ENCODE results near the gene INPP4B. TPM values are rescaled to one million over a fixed set of nuclear protein-coding genes. Genes with fewer than 3 reads are reported as not detected.

The INPP4B gene
- total RNA-seq, 1 experiment from 2014 or later = 0.07 TPM

- Mint-ChIP-seq H3K4me1 (peaks cover 0 to 8% of the 10 kb centered on the region in 2 experiments; a peak in 2 of 4 replicates), H3K9me3 (no peaks in the 10 kb centered on the region), H3K27ac (no peak overlapping the region), H3K4me3 (no peak overlapping the region), H3K27me3 (ENCODE audit: low read depth) (no peaks in the 10 kb centered on the region), H3K36me3 (ENCODE audit: insufficient read depth in 1 of 3, low read depth in 3 of 3) (no peaks in the 10 kb centered on the region)
- no peak overlapping the region for H2AK5ac ChIP-seq (ENCODE audit: insufficient read length, low read length)
- H3K27me3 ChIP-seq (ENCODE audit: insufficient read depth, low read length) = no peaks in the 10 kb centered on the region
- H2BK12ac ChIP-seq (ENCODE audit: insufficient read length, low read depth, low read length) = no peak overlapping the region
- H4K20me1 ChIP-seq (ENCODE audit: control insufficient read depth, insufficient read depth, insufficient read length) = no peaks in the 10 kb centered on the region
- no peak overlapping the region for H3T11ph ChIP-seq (ENCODE audit: low read length)
- H3K14ac ChIP-seq (ENCODE audit: insufficient read depth, low read length) = no peak overlapping the region
- no peak overlapping the region for H3K4me2 ChIP-seq (ENCODE audit: insufficient read depth, insufficient read length, low read length)
- H4K8ac ChIP-seq (replicated peaks; ENCODE audit: insufficient read length, low read depth, low read length) = no peak overlapping the region
- no peaks in the 10 kb centered on the region for H3K9me3 ChIP-seq (ENCODE audit: control insufficient read depth, low read depth, low read length)
- TF ChIP-seq CTCF (conservative IDR thresholded peaks at IDR 0.05) = no peak
- no peak overlapping the region for H4K91ac ChIP-seq (ENCODE audit: insufficient read length, low read depth, low read length)
- no peaks in the 10 kb centered on the region for H3K79me2 ChIP-seq (ENCODE audit: insufficient read depth, low read length)
- no peak overlapping the region for H3K9ac ChIP-seq (ENCODE audit: extremely low read depth, insufficient read length, low read length)
- no CpG with 5 or more reads among the region's 1 CpG for WGBS (ENCODE audit: extremely low coverage, insufficient read length, low lambda C conversion rate)
- no peaks in the 10 kb centered on the region for H3K79me1 ChIP-seq (ENCODE audit: insufficient read depth, low read depth, low read length, poor library complexity, severe bottlenecking)
- no peak overlapping the region for H2BK120ac ChIP-seq (ENCODE audit: low read depth, low read length, poor library complexity, severe bottlenecking)
- no peak overlapping the region for H2BK5ac ChIP-seq (ENCODE audit: insufficient read length, low read length)
- no peak overlapping the region for H3K27ac ChIP-seq (ENCODE audit: insufficient read length, low read depth, low read length)
- no peak overlapping the region for H2BK15ac ChIP-seq (ENCODE audit: low read depth, low read length)
- H3K23me2 ChIP-seq (ENCODE audit: insufficient read length, low read depth, low read length, poor library complexity, severe bottlenecking) = no peaks in the 10 kb centered on the region
- H3K23ac ChIP-seq (ENCODE audit: insufficient read length, low read depth, low read length) = no peak overlapping the region
- no peak overlapping the region for H3K18ac ChIP-seq (ENCODE audit: insufficient read length, low read depth, low read length)
- no peak overlapping the region for H2AFZ ChIP-seq (ENCODE audit: low read length)
- H3K4me1 ChIP-seq (ENCODE audit: insufficient read depth, low read length) = no peaks in the 10 kb centered on the region
- H4K5ac ChIP-seq (ENCODE audit: insufficient read length, low read depth, low read length) = no peak overlapping the region
- no peak overlapping the region for H3K4ac ChIP-seq (ENCODE audit: low read depth, low read length)
- DNase-seq = no peak
- H3K56ac ChIP-seq (ENCODE audit: insufficient read length, low read depth, low read length) = no peak overlapping the region
- H2BK20ac ChIP-seq (ENCODE audit: low read depth, low read length, poor library complexity, severe bottlenecking) = no peak overlapping the region
Measured at GRCh38 chr4:142079959-142080358, 766.1 kb downstream of the INPP4B start.

Measured in H9 (cell line).